Liver (tissue), 9 donors: ENCODE results near the gene SLC9C1. TPM values are rescaled to one million over a fixed set of nuclear protein-coding genes. Genes with fewer than 3 reads are reported as not detected.

ENCODE experiments used
- DNase-seq: peaks from one replicate; pipeline ENCODE4 v3.0.0-alpha.2; 2017; ENCODE audit warnings: low spot score
- H3K27ac ChIP-seq, 2 donors: one replicate each; pipeline ENCODE4 v1.7.0; 2013; ENCODE audit warnings: inconsistent platforms in 2 of 2, low read length in 2 of 2, control low read depth in 1 of 2, low read depth in 1 of 2, mild to moderate bottlenecking in 1 of 2
- H3K27me3 ChIP-seq, 4 donors: one replicate each; pipeline versions ENCODE4 v1.6.1 to v1.7.0; 2013; ENCODE audit warnings: low read length in 3 of 4, inconsistent platforms in 1 of 4, mild to moderate bottlenecking in 1 of 4, moderate library complexity in 1 of 4; ENCODE audit not compliant: control insufficient read depth in 4 of 4, insufficient read depth in 4 of 4
- H3K36me3 ChIP-seq, 4 donors: one replicate each; pipeline versions ENCODE4 v1.6.1 to v1.7.0; 2013; ENCODE audit warnings: low read length in 3 of 4, mild to moderate bottlenecking in 3 of 4, low read depth in 1 of 4, moderate library complexity in 1 of 4; ENCODE audit not compliant: control insufficient read depth in 4 of 4, insufficient read depth in 3 of 4
- H3K4me1 ChIP-seq, 4 donors: one replicate each; pipeline versions ENCODE4 v1.6.1 to v1.7.0; 2013; ENCODE audit warnings: low read length in 3 of 4, mild to moderate bottlenecking in 3 of 4, moderate library complexity in 1 of 4; ENCODE audit not compliant: control insufficient read depth in 4 of 4, insufficient read depth in 4 of 4
- H3K4me3 ChIP-seq, 3 donors: one replicate each; pipeline versions ENCODE4 v1.6.1 to v1.7.0; 2013; ENCODE audit warnings: low read length in 3 of 3, control low read depth in 1 of 3, low read depth in 1 of 3, mild to moderate bottlenecking in 1 of 3
- H3K9ac ChIP-seq, 2 donors: one replicate each; pipeline ENCODE4 v1.7.0; 2013; ENCODE audit warnings: low read length in 2 of 2, mild to moderate bottlenecking in 2 of 2, moderate library complexity in 2 of 2, control low read depth in 1 of 2, low read depth in 1 of 2
- H3K9me3 ChIP-seq, 4 donors: one replicate each; pipeline versions ENCODE4 v1.6.1 to v1.7.0; 2013; ENCODE audit warnings: low read length in 3 of 4; ENCODE audit not compliant: control insufficient read depth in 4 of 4
- EGR1 ChIP-seq, 2 donors: IDR thresholded peaks; 2 replicates each; pipeline ENCODE4 v1.6.1; 2016 to 2018; ENCODE audit warnings: antibody characterized with exemption in 2 of 2, low read depth in 2 of 2
- FOXA1 ChIP-seq: IDR thresholded peaks from 2 replicates; pipeline ENCODE4 v1.6.1; 2016; ENCODE audit warnings: antibody characterized with exemption
- FOXA2 ChIP-seq: IDR thresholded peaks from 2 replicates; pipeline ENCODE4 v1.6.1; 2016; ENCODE audit warnings: antibody characterized with exemption
- GABPA ChIP-seq, 2 donors: IDR thresholded peaks in 1 of 2; conservative IDR thresholded peaks in 1 of 2; 2 replicates each; pipeline ENCODE4 v1.6.1; 2016; ENCODE audit warnings: antibody characterized with exemption in 2 of 2, mild to moderate bottlenecking in 1 of 2, moderate library complexity in 1 of 2
- HNF4A ChIP-seq, 2 donors: conservative IDR thresholded peaks; 2 replicates each; pipeline ENCODE4 v1.6.1; 2016; ENCODE audit warnings: antibody characterized with exemption in 2 of 2, mild to moderate bottlenecking in 2 of 2
- HNF4G ChIP-seq: IDR thresholded peaks from 2 replicates; pipeline ENCODE4 v1.6.1; 2016; ENCODE audit warnings: antibody characterized with exemption
- JUND ChIP-seq, 2 donors: IDR thresholded peaks; 2 replicates each; pipeline ENCODE4 v1.6.1; 2016; ENCODE audit warnings: antibody characterized with exemption in 2 of 2
- NR2F2 ChIP-seq: IDR thresholded peaks from 2 replicates; pipeline ENCODE4 v1.6.1; 2016; ENCODE audit warnings: antibody characterized with exemption
- RAD21 ChIP-seq, 2 donors: IDR thresholded peaks; 2 replicates each; pipeline ENCODE4 v1.6.1; 2016; ENCODE audit warnings: antibody characterized with exemption in 2 of 2, mild to moderate bottlenecking in 2 of 2
- RXRA ChIP-seq, 2 donors: IDR thresholded peaks; 2 replicates each; pipeline ENCODE4 v1.6.1; 2017 to 2018; ENCODE audit warnings: antibody characterized with exemption in 2 of 2, mild to moderate bottlenecking in 1 of 2
- SP1 ChIP-seq: IDR thresholded peaks from 2 replicates; pipeline ENCODE4 v1.6.1; 2018; ENCODE audit warnings: antibody characterized with exemption, mild to moderate bottlenecking
- TAF1 ChIP-seq: conservative IDR thresholded peaks from 2 replicates; pipeline ENCODE4 v1.6.1; 2016; ENCODE audit warnings: antibody characterized with exemption, mild to moderate bottlenecking
- YY1 ChIP-seq: IDR thresholded peaks from 2 replicates; pipeline ENCODE4 v1.6.1; 2016; ENCODE audit warnings: antibody characterized with exemption, mild to moderate bottlenecking
- ZBTB33 ChIP-seq: IDR thresholded peaks from 2 replicates; pipeline ENCODE4 v1.6.1; 2016; ENCODE audit warnings: antibody characterized with exemption
- WGBS: extraction: QIAGEN DNeasy Blood & Tissue Kit; methylation state at CpG from one replicate; pipeline ENCODE4 v1.1.7; 2013; 5-methylcytosine and 5-hydroxymethylcytosine counted together
- polyA plus RNA-seq, 2 donors: library from polyadenylated mRNA; stranded (reverse) in 1 of 2; unstranded in 1 of 2; fragments of 200-250 nt in 1 of 2; fragments of >200 nt in 1 of 2; fragmentation: Nextera tagmentation in 1 of 2; extraction: Ambion mirVana in 1 of 2; gene quantifications; one replicate each; pipeline versions ENCODE4 v1.2.1 to v1.2.3, GENCODE V29; 2013 to 2015
- total RNA-seq, 2 donors: library from RNA; depleted of rRNA; stranded (reverse); fragments of >200 nt; gene quantifications; one replicate each; pipeline ENCODE4 v1.2.3, GENCODE V29; 2014
- TF ChIP-seq, protein P1 (sequence below): fragments of 150-350 bp; IDR thresholded peaks from 2 replicates; pipeline ENCODE4 v1.5.1; 2017; ENCODE audit warnings: improper control_type of control experiment, low read depth, low read length; ENCODE audit not compliant: missing input control
- TF ChIP-seq, protein P2 (sequence below): IDR thresholded peaks from 2 replicates; pipeline ENCODE4 v1.6.1; 2016; ENCODE audit warnings: antibody characterized with exemption
- TF ChIP-seq, protein P3 (sequence below): IDR thresholded peaks from 2 replicates; pipeline ENCODE4 v1.6.1; 2016; ENCODE audit warnings: antibody characterized with exemption, mild to moderate bottlenecking
- TF ChIP-seq, protein P4 (sequence below): IDR thresholded peaks from 2 replicates; pipeline ENCODE4 v1.6.1; 2016; ENCODE audit warnings: antibody characterized with exemption
- donor health status: healthy.
- donor health status: healthy.
- donor health status: healthy.
- donor health status: healthy.
- donor health status: healthy.

SLC9C1 gene
- total and polyA plus RNA-seq, 4 donors, result 0.28 TPM; not detected in 3

GRCh38 chr3:112140584-112140983 lies 153.4 kb downstream of the SLC9C1 start:
- WGBS, result 57% methylated on average over 1 of the region's 1 CpG
- H3K27me3 ChIP-seq, result peaks cover 0 to 5% (median 2%) of the 10 kb centered on the region in 4 donors

More at GRCh38 chr3:112140584-112140983, 153.4 kb downstream of the SLC9C1 start:
- no peak overlapping the region for H3K9ac ChIP-seq
- TF ChIP-seq JUND (IDR thresholded peaks at IDR 0.05) (no peak), HNF4A (conservative IDR thresholded peaks at IDR 0.05) (no peak), TAF1 (no peak), FOXA2 (no peak), YY1 (no peak), SP1 (no peak), RXRA (IDR thresholded peaks at IDR 0.05) (no peak), NR2F2 (no peak), RAD21 (IDR thresholded peaks at IDR 0.05) (no peak), GABPA (IDR thresholded peaks at IDR 0.05 in 1 of 2, conservative IDR thresholded peaks at IDR 0.05 in 1 of 2) (no peak), FOXA1 (no peak), ZBTB33 (no peak), EGR1 (IDR thresholded peaks at IDR 0.05; ENCODE audit: low read depth in 2 of 2) (no peak), HNF4G (no peak)
- TF ChIP-seq, protein P1, sequence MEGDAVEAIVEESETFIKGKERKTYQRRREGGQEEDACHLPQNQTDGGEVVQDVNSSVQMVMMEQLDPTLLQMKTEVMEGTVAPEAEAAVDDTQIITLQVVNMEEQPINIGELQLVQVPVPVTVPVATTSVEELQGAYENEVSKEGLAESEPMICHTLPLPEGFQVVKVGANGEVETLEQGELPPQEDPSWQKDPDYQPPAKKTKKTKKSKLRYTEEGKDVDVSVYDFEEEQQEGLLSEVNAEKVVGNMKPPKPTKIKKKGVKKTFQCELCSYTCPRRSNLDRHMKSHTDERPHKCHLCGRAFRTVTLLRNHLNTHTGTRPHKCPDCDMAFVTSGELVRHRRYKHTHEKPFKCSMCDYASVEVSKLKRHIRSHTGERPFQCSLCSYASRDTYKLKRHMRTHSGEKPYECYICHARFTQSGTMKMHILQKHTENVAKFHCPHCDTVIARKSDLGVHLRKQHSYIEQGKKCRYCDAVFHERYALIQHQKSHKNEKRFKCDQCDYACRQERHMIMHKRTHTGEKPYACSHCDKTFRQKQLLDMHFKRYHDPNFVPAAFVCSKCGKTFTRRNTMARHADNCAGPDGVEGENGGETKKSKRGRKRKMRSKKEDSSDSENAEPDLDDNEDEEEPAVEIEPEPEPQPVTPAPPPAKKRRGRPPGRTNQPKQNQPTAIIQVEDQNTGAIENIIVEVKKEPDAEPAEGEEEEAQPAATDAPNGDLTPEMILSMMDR, result no peak
- TF ChIP-seq, protein P2, sequence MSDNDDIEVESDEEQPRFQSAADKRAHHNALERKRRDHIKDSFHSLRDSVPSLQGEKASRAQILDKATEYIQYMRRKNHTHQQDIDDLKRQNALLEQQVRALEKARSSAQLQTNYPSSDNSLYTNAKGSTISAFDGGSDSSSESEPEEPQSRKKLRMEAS, result no peak
- TF ChIP-seq, protein P3, sequence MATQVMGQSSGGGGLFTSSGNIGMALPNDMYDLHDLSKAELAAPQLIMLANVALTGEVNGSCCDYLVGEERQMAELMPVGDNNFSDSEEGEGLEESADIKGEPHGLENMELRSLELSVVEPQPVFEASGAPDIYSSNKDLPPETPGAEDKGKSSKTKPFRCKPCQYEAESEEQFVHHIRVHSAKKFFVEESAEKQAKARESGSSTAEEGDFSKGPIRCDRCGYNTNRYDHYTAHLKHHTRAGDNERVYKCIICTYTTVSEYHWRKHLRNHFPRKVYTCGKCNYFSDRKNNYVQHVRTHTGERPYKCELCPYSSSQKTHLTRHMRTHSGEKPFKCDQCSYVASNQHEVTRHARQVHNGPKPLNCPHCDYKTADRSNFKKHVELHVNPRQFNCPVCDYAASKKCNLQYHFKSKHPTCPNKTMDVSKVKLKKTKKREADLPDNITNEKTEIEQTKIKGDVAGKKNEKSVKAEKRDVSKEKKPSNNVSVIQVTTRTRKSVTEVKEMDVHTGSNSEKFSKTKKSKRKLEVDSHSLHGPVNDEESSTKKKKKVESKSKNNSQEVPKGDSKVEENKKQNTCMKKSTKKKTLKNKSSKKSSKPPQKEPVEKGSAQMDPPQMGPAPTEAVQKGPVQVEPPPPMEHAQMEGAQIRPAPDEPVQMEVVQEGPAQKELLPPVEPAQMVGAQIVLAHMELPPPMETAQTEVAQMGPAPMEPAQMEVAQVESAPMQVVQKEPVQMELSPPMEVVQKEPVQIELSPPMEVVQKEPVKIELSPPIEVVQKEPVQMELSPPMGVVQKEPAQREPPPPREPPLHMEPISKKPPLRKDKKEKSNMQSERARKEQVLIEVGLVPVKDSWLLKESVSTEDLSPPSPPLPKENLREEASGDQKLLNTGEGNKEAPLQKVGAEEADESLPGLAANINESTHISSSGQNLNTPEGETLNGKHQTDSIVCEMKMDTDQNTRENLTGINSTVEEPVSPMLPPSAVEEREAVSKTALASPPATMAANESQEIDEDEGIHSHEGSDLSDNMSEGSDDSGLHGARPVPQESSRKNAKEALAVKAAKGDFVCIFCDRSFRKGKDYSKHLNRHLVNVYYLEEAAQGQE, result no peak
- TF ChIP-seq, protein P4, sequence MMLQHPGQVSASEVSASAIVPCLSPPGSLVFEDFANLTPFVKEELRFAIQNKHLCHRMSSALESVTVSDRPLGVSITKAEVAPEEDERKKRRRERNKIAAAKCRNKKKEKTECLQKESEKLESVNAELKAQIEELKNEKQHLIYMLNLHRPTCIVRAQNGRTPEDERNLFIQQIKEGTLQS, result no peak
- H3K4me1 ChIP-seq, result no peaks in the 10 kb centered on the region
- H3K27ac ChIP-seq, result no peak overlapping the region
- no peak overlapping the region for H3K4me3 ChIP-seq
- H3K9me3 ChIP-seq, result peaks cover 0 to 3% (median under 1%) of the 10 kb centered on the region in 4 donors
- no peaks in the 10 kb centered on the region for H3K36me3 ChIP-seq
- DNase-seq, result no peak
